HCT116 (cell line): ENCODE results near the gene ZBTB6. TPM values are rescaled to one million over a fixed set of nuclear protein-coding genes. Genes with fewer than 3 reads are reported as not detected.

ENCODE experiments used
- ATAC-seq: fragments of 200-7000 bp; cut with Tn5 transposase; 2 replicates; pipeline ENCODE4 v1.9.1; 2020; ENCODE audit warnings: mild to moderate bottlenecking, moderate library complexity
- BruUV-seq: library from RNA; stranded (reverse); fragments of 400-500 nt; replicated peaks from 2 replicates; lab custom pipeline; 2021; lab: Mats Ljungman, UMichigan
- CTCF ChIA-PET: fragments of 300-600 bp; sonication (Branson Sonifier 250); formaldehyde crosslinking; loops from one replicate; lab custom pipeline; 2021; ENCODE audit warnings: antibody characterized with exemption; lab: Charles Lee
- POLR2A ChIA-PET: fragments of 300-600, 350-600 bp; sonication (Branson Sonifier 250); formaldehyde crosslinking; loops from one replicate; lab custom pipeline; 2021; ENCODE audit warnings: antibody characterized with exemption; lab: Charles Lee
- RAD21 ChIA-PET, 2 experiments: fragments of 300-600 bp; sonication (Branson Sonifier 250); formaldehyde crosslinking; loops; one replicate each; lab custom pipeline; 2023; ENCODE audit warnings: low total read pairs in 2 of 2; ENCODE audit not compliant: uncharacterized antibody in 2 of 2, unreplicated experiment in 2 of 2, low non-redundant PET in 1 of 2; lab: Charles Lee
- DNase-seq: peaks from one replicate; pipeline ENCODE4 v3.0.0-alpha.2; 2010; ENCODE audit warnings: low read depth, low spot score
- H2AFZ ChIP-seq: fragments of 200-600 bp; shearing (Covaris generic), sonication (generic); 2 replicates; pipeline ENCODE4 v1.6.1; 2017; ENCODE audit warnings: low read depth, mixed run types, mixed read lengths, antibody characterized with exemption, low read length; ENCODE audit not compliant: poor library complexity, severe bottlenecking
- H3K27ac ChIP-seq: 2 replicates; pipeline ENCODE4 v1.5.1; 2012; ENCODE audit warnings: low read depth, low read length
- H3K27me3 ChIP-seq: fragments of 200-600 bp; sonication (generic); 2 replicates; pipeline ENCODE4 v1.6.1; 2016; ENCODE audit warnings: mixed run types, low read length, mixed read lengths; ENCODE audit not compliant: insufficient read depth
- H3K36me3 ChIP-seq, 2 experiments: fragments of 200-500 bp in 1 of 2; fragments of 200-600 bp in 1 of 2; sonication (Bioruptor generic) in 1 of 2; sonication (generic) in 1 of 2; 2 replicates each; pipeline versions ENCODE4 v1.5.1 to v1.6.1; 2014 to 2016; ENCODE audit warnings: low read length in 2 of 2, inconsistent platforms in 1 of 2, mixed read lengths in 1 of 2, mixed run types in 1 of 2; ENCODE audit not compliant: insufficient read depth in 2 of 2, control insufficient read depth in 1 of 2
- H3K4me1 ChIP-seq, 2 experiments: fragments of 200-600 bp in 1 of 2; sonication (generic) in 1 of 2; 2 replicates each; pipeline versions ENCODE4 v1.5.1 to v1.6.1; 2012 to 2017; ENCODE audit warnings: low read length in 2 of 2, inconsistent platforms in 1 of 2, mild to moderate bottlenecking in 1 of 2, mixed read lengths in 1 of 2, mixed run types in 1 of 2, moderate library complexity in 1 of 2; ENCODE audit not compliant: insufficient read depth in 2 of 2, control insufficient read depth in 1 of 2
- H3K4me2 ChIP-seq: fragments of 200-600 bp; sonication (generic); 2 replicates; pipeline ENCODE4 v1.6.1; 2017; ENCODE audit warnings: mixed run types, low read length, mixed read lengths
- H3K4me3 ChIP-seq, 2 experiments: fragments of 200-600 bp in 1 of 2; sonication (generic) in 1 of 2; replicated peaks in 1 of 2; 2 replicates each; pipeline ENCODE4 v1.5.1; 2011 to 2016; ENCODE audit warnings: low read length in 2 of 2, control low read depth in 1 of 2, low read depth in 1 of 2, mild to moderate bottlenecking in 1 of 2, mixed read lengths in 1 of 2, mixed run types in 1 of 2
- H3K79me2 ChIP-seq: fragments of 200-600 bp; sonication (generic); 2 replicates; pipeline ENCODE4 v1.6.1; 2017; ENCODE audit warnings: mild to moderate bottlenecking, mixed run types, low read length, moderate library complexity, mixed read lengths; ENCODE audit not compliant: insufficient read depth
- H3K9ac ChIP-seq: fragments of 200-600 bp; sonication (generic); 2 replicates; pipeline ENCODE4 v1.6.1; 2016; ENCODE audit warnings: low read length, mixed read lengths
- H3K9me2 ChIP-seq: fragments of 200-600 bp; sonication (generic), shearing (Covaris generic); 2 replicates; pipeline ENCODE4 v1.6.1; 2017; ENCODE audit warnings: mixed run types, mild to moderate bottlenecking, moderate library complexity; ENCODE audit not compliant: insufficient read depth
- H3K9me3 ChIP-seq, 2 experiments: fragments of 200-500 bp in 1 of 2; fragments of 200-600 bp in 1 of 2; sonication (Bioruptor generic) in 1 of 2; sonication (generic) in 1 of 2; 2 replicates each; pipeline ENCODE4 v1.6.1; 2014 to 2017; ENCODE audit warnings: low read length in 2 of 2, mixed read lengths in 2 of 2, inconsistent platforms in 1 of 2, low read depth in 1 of 2, mild to moderate bottlenecking in 1 of 2, mixed run types in 1 of 2, moderate library complexity in 1 of 2; ENCODE audit not compliant: control insufficient read depth in 1 of 2, insufficient read depth in 1 of 2
- H4K20me1 ChIP-seq: fragments of 200-600 bp; sonication (generic), shearing (Covaris generic); 2 replicates; pipeline ENCODE4 v1.6.1; 2017; ENCODE audit warnings: mixed run types, mild to moderate bottlenecking, moderate library complexity; ENCODE audit not compliant: insufficient read depth
- CBX3 ChIP-seq: IDR thresholded peaks from 2 replicates; pipeline ENCODE4 v1.6.1; 2012; ENCODE audit warnings: low read depth
- CEBPB ChIP-seq: IDR thresholded peaks from 2 replicates; pipeline ENCODE4 v1.6.1; 2012; ENCODE audit warnings: low read depth
- EGR1 ChIP-seq: IDR thresholded peaks from 2 replicates; pipeline ENCODE4 v1.6.1; 2012; ENCODE audit warnings: low read depth
- EZH2 ChIP-seq: fragments of 200-600 bp; sonication (generic); IDR thresholded peaks from 2 replicates; pipeline ENCODE4 v1.6.1; 2017; ENCODE audit warnings: antibody characterized with exemption, mixed run types
- EZH2phosphoT487 ChIP-seq: fragments of 200-600 bp; IDR thresholded peaks from 2 replicates; pipeline ENCODE4 v1.6.1; 2018; ENCODE audit warnings: antibody characterized with exemption, borderline replicate concordance
- FOSL1 ChIP-seq: IDR thresholded peaks from 2 replicates; pipeline ENCODE4 v1.6.1; 2012; ENCODE audit warnings: low read depth
- JUND ChIP-seq: IDR thresholded peaks from 2 replicates; pipeline ENCODE4 v1.6.1; 2012
- RAD21 ChIP-seq: IDR thresholded peaks from 2 replicates; pipeline ENCODE4 v1.6.1; 2012; ENCODE audit warnings: low read depth, mild to moderate bottlenecking
- SP1 ChIP-seq: IDR thresholded peaks from 2 replicates; pipeline ENCODE4 v1.6.1; 2012; ENCODE audit warnings: low read depth
- SRF ChIP-seq: IDR thresholded peaks from 2 replicates; pipeline ENCODE4 v1.6.1; 2012; ENCODE audit warnings: low read depth
- TCF7L2 ChIP-seq: IDR thresholded peaks from 2 replicates; pipeline ENCODE4 v1.7.0; 2011; ENCODE audit warnings: borderline replicate concordance, inconsistent platforms; ENCODE audit not compliant: insufficient read depth, insufficient read length; ENCODE audit errors: extremely low read depth
- YY1 ChIP-seq: IDR thresholded peaks from 2 replicates; pipeline ENCODE4 v1.6.1; 2011; ENCODE audit warnings: low read length, low read depth, moderate library complexity, mild to moderate bottlenecking; ENCODE audit not compliant: insufficient replicate concordance; ENCODE audit errors: extremely low read depth
- ZNF274 ChIP-seq: fragments of 200-500 bp; sonication (Bioruptor generic); IDR thresholded peaks from 2 replicates; pipeline ENCODE4 v1.6.1; 2014; ENCODE audit warnings: mild to moderate bottlenecking, low read depth, low read length, inconsistent platforms
- intact Hi-C: fragments of 100-400 bp; cut with micrococcal nuclease; formaldehyde crosslinking; loops from 2 replicates; pipeline ENCODE4 v1.10.0; 2022
- total RNA-seq: library from RNA; stranded (reverse); gene quantifications from one replicate; pipeline ENCODE4 v1.2.1, GENCODE V29; 2021; ENCODE audit not compliant: unreplicated experiment
- TF ChIP-seq, protein P1 (sequence below): IDR thresholded peaks from 2 replicates; pipeline ENCODE4 v1.6.1; 2012
- TF ChIP-seq, protein P2 (sequence below): IDR thresholded peaks from 2 replicates; pipeline ENCODE4 v1.6.1; 2012; ENCODE audit warnings: low read depth
- TF ChIP-seq, protein P3 (sequence below), 3 experiments: fragments of 200-600 bp in 1 of 3; sonication (generic) in 1 of 3; IDR thresholded peaks in 2 of 3; conservative IDR thresholded peaks in 1 of 3; 2 replicates each; pipeline ENCODE4 v1.5.1; 2012 to 2017; ENCODE audit warnings: low read depth in 2 of 3, low read length in 2 of 3, antibody characterized with exemption in 1 of 3, borderline replicate concordance in 1 of 3, control low read depth in 1 of 3, mild to moderate bottlenecking in 1 of 3, mixed read lengths in 1 of 3, mixed run types in 1 of 3, moderate library complexity in 1 of 3; ENCODE audit not compliant: insufficient read depth in 1 of 3

The ZBTB6 gene
- total RNA-seq, 1 experiment from 2014 or later: 12.3 TPM

DNA sequence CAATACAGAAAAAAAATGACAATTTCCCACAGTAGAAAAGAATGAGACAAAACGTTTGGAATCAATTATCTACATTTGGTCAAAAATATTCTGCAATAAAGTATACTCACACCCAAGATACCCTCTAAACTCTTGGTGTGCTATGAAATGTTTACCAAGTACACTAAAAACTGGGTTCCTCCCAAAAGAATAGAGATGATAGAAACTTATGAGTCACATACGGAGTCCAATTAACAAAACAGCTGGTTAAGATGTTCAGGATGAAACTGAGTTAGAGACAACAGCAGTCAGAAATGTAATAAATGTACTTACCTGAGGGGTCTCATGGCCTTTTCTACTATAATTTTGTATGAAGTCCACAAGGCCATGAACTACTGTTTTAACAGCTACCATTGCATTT, 33.7 kb downstream of the ZBTB6 start:
- Histone ChIP-seq H3K27ac (no peak overlapping the region), H3K4me2 (no peak overlapping the region), H3K36me3 (peaks cover 53 to 67% of the 10 kb centered on the region in 2 experiments), H3K4me1 (no peaks in the 10 kb centered on the region), H4K20me1 (no peaks in the 10 kb centered on the region), H3K27me3 (no peaks in the 10 kb centered on the region), H3K4me3 (no peak overlapping the region), H3K9ac (no peak overlapping the region), H2AFZ (no peak overlapping the region), H3K9me2 (no peaks in the 10 kb centered on the region), H3K79me2 (no peaks in the 10 kb centered on the region), H3K9me3 (no peaks in the 10 kb centered on the region)
- BruUV-seq: no TSS peak
- ChIA-PET RAD21 (no interaction called here), POLR2A (no interaction called here), CTCF (no interaction called here)
- DNase-seq: no peak
- TF ChIP-seq EGR1: no peak
- TF ChIP-seq CBX3: no peak
- TF ChIP-seq RAD21: no peak
- no peak for TF ChIP-seq JUND
- TF ChIP-seq, protein P1, sequence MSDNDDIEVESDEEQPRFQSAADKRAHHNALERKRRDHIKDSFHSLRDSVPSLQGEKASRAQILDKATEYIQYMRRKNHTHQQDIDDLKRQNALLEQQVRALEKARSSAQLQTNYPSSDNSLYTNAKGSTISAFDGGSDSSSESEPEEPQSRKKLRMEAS: no peak
- TF ChIP-seq, protein P2, sequence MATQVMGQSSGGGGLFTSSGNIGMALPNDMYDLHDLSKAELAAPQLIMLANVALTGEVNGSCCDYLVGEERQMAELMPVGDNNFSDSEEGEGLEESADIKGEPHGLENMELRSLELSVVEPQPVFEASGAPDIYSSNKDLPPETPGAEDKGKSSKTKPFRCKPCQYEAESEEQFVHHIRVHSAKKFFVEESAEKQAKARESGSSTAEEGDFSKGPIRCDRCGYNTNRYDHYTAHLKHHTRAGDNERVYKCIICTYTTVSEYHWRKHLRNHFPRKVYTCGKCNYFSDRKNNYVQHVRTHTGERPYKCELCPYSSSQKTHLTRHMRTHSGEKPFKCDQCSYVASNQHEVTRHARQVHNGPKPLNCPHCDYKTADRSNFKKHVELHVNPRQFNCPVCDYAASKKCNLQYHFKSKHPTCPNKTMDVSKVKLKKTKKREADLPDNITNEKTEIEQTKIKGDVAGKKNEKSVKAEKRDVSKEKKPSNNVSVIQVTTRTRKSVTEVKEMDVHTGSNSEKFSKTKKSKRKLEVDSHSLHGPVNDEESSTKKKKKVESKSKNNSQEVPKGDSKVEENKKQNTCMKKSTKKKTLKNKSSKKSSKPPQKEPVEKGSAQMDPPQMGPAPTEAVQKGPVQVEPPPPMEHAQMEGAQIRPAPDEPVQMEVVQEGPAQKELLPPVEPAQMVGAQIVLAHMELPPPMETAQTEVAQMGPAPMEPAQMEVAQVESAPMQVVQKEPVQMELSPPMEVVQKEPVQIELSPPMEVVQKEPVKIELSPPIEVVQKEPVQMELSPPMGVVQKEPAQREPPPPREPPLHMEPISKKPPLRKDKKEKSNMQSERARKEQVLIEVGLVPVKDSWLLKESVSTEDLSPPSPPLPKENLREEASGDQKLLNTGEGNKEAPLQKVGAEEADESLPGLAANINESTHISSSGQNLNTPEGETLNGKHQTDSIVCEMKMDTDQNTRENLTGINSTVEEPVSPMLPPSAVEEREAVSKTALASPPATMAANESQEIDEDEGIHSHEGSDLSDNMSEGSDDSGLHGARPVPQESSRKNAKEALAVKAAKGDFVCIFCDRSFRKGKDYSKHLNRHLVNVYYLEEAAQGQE: no peak
- no peak for TF ChIP-seq TCF7L2
- no peak for TF ChIP-seq SRF
- TF ChIP-seq CEBPB: no peak
- no peak for TF ChIP-seq YY1
- no peak for TF ChIP-seq EZH2phosphoT487
- TF ChIP-seq EZH2: no peak
- no peak for TF ChIP-seq SP1
- no peak for TF ChIP-seq ZNF274
- TF ChIP-seq, protein P3, sequence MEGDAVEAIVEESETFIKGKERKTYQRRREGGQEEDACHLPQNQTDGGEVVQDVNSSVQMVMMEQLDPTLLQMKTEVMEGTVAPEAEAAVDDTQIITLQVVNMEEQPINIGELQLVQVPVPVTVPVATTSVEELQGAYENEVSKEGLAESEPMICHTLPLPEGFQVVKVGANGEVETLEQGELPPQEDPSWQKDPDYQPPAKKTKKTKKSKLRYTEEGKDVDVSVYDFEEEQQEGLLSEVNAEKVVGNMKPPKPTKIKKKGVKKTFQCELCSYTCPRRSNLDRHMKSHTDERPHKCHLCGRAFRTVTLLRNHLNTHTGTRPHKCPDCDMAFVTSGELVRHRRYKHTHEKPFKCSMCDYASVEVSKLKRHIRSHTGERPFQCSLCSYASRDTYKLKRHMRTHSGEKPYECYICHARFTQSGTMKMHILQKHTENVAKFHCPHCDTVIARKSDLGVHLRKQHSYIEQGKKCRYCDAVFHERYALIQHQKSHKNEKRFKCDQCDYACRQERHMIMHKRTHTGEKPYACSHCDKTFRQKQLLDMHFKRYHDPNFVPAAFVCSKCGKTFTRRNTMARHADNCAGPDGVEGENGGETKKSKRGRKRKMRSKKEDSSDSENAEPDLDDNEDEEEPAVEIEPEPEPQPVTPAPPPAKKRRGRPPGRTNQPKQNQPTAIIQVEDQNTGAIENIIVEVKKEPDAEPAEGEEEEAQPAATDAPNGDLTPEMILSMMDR (IDR thresholded peaks at IDR 0.05 in 2 of 3, conservative IDR thresholded peaks at IDR 0.05 in 1 of 3; ENCODE audit: borderline replicate concordance in 1 of 3, insufficient read depth in 1 of 3, low read depth in 2 of 3, low read length in 2 of 3): no peak
- no peak for TF ChIP-seq FOSL1
- intact Hi-C loops: no loop called here
- no peak for ATAC-seq
